Ovary (tissue), 9 donors: Measurements from ENCODE around the gene SELENOV. TPM values are rescaled to one million over a fixed set of nuclear protein-coding genes. Genes with fewer than 3 reads are reported as not detected.

Experiments
- DNase-seq, 5 donors: peaks; one replicate each; pipeline ENCODE4 v3.0.0-alpha.2; 2019 to 2020
- H3K27ac ChIP-seq, 2 donors: fragments of 200-600 bp; one replicate each; pipeline versions ENCODE4 v1.5.1 to v1.8.0; 2019 to 2022
- H3K27me3 ChIP-seq: fragments of 200-600 bp; one replicate; pipeline ENCODE4 v1.8.0; 2022
- H3K36me3 ChIP-seq: fragments of 200-600 bp; sonication (generic); one replicate; pipeline ENCODE4 v1.5.1; 2019
- H3K4me1 ChIP-seq: one replicate; pipeline ENCODE4 v1.8.1; 2013; ENCODE audit warnings: mild to moderate bottlenecking, moderate library complexity; ENCODE audit not compliant: insufficient read depth
- H3K4me3 ChIP-seq: fragments of 200-600 bp; sonication (generic); one replicate; pipeline ENCODE4 v1.5.1; 2017
- H3K9me3 ChIP-seq, 2 donors: fragments of 200-600 bp in 1 of 2; sonication (generic) in 1 of 2; one replicate each; pipeline versions ENCODE4 v1.5.1 to v1.8.1; 2013 to 2019; ENCODE audit warnings: mild to moderate bottlenecking in 1 of 2, moderate library complexity in 1 of 2
- CTCF ChIP-seq, 3 donors: fragments of 450-650 bp in 2 of 3; fragments of 200-600 bp in 1 of 3; IDR thresholded peaks; one replicate each; pipeline versions ENCODE4 v1.5.1 to v1.8.0; 2016 to 2022; ENCODE audit warnings: antibody characterized with exemption in 3 of 3, mild to moderate bottlenecking in 1 of 3
- EP300 ChIP-seq: sonication (generic); formaldehyde crosslinking; IDR thresholded peaks from one replicate; pipeline ENCODE4 v1.6.1; 2017; ENCODE audit warnings: antibody characterized with exemption
- POLR2A ChIP-seq: fragments of 450-650 bp; IDR thresholded peaks from one replicate; pipeline ENCODE4 v1.6.1; 2017; ENCODE audit warnings: antibody characterized with exemption, mild to moderate bottlenecking, moderate library complexity
- WGBS, 3 donors: extraction: QIAGEN DNeasy Blood & Tissue Kit in 1 of 3; methylation state at CpG; one replicate each; pipeline versions ENCODE4 v1.1.5 to v1.1.7; 2013 to 2017; 5-methylcytosine and 5-hydroxymethylcytosine counted together
- intact Hi-C, 4 donors: fragments of 100-400 bp; cut with DNase I; formaldehyde crosslinking; loops; one replicate each; pipeline versions ENCODE4 v1.11.0 to v1.15.1; 2022 to 2023
- polyA plus RNA-seq, 2 donors: library from polyadenylated mRNA; stranded (reverse); fragments of 200-250 nt in 1 of 2; fragments of 350-450 nt in 1 of 2; fragmentation: Illumina TruSeq in 1 of 2; extraction: RNeasy Lipid Tissue Mini Kit (QIAGEN cat#74804) in 1 of 2; gene quantifications; one replicate each; pipeline ENCODE4 v1.2.3, GENCODE V29; 2013 to 2014
- total RNA-seq, 7 donors: library from RNA; depleted of rRNA in 2 of 7; stranded (reverse); fragments of >200 nt in 2 of 7; fragmentation: NEBNext Ultra II Directional in 3 of 7; extraction: Animal tissue kit (Norgen Biotek cat#: 25700) in 3 of 7; gene quantifications; one replicate each; pipeline versions ENCODE4 v1.1.0 to v1.2.4, GENCODE V29; 2016 to 2023
- donor health status: DM: no; HTN: no; CAD: no; lungs with moderate emphysema.
- donor health status: DM: no; HTN: no; CAD: no.
- donor health status: Bipolar disorder and iron deficiency.
- donor health status: DM: yes; HTN: yes; CAD: no.
- donor health status: DM: no; HTN: no; CAD: no.
- donor health status: DM: yes; HTN: yes; CAD: no.

The SELENOV gene
- total and polyA plus RNA-seq, 9 donors, result 0.27 to 0.39 TPM; not detected in 7

DNA sequence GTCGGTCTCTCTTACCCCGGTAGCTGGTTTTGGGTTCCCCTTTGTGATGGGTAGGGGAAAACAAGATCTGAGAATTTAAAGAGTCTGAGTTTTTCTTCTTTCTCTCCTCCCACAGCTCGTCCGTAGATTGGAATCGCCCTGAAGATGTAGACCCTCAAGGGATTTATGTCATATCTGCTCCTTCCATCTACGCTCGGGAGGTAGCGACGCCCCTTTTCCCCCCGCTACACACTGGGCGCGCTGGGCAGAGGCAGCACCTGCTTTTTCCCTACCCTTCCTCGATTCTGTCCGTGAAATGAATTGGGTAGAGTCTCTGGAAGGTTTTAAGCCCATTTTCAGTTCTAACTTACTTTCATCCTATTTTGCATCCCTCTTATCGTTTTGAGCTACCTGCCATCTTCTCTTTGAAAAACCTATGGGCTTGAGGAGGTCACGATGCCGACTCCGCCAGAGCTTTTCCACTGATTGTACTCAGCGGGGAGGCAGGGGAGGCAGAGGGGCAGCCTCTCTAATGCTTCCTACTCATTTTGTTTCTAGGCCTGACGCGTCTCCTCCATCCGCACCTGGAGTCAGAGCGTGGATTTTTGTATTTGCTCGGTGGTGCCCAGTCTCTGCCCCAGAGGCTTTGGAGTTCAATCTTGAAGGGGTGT lies 7.1 kb upstream of the SELENOV start:
- H3K4me1 ChIP-seq, result peaks cover 9% of the 10 kb centered on the region
- no peak for DNase-seq
- H3K27ac ChIP-seq, result no peak overlapping the region
- intact Hi-C loops, result no loop called here
- TF ChIP-seq EP300, result no peak
- no peak for TF ChIP-seq POLR2A
- TF ChIP-seq CTCF (IDR thresholded peaks at IDR 0.05), result no peak
- no peak overlapping the region for H3K4me3 ChIP-seq
- 30 to 35% (median 33%) methylated on average over 24 of the region's 24 CpGs for WGBS, 3 donors
- H3K9me3 ChIP-seq, result no peaks in the 10 kb centered on the region
- no peaks in the 10 kb centered on the region for H3K36me3 ChIP-seq
- no peaks in the 10 kb centered on the region for H3K27me3 ChIP-seq

GRCh38 chr19:39508629-39509028 lies 6.3 kb upstream of the SELENOV start:
- Histone ChIP-seq H3K4me1 (peaks cover 9% of the 10 kb centered on the region), H3K4me3 (no peak overlapping the region), H3K27me3 (no peaks in the 10 kb centered on the region), H3K27ac (no peak overlapping the region), H3K9me3 (no peaks in the 10 kb centered on the region), H3K36me3 (no peaks in the 10 kb centered on the region)
- WGBS, 3 donors, result 89 to 92% (median 90%) methylated on average over 9 of the region's 9 CpGs
- DNase-seq, result no peak
- TF ChIP-seq EP300, result no peak
- no peak for TF ChIP-seq POLR2A
- no peak for TF ChIP-seq CTCF (IDR thresholded peaks at IDR 0.05)
- intact Hi-C loops, result no loop called here

- Histone ChIP-seq H3K4me1 (peaks cover 9% of the 10 kb centered on the region), H3K27ac (no peak overlapping the region), H3K36me3 (no peaks in the 10 kb centered on the region), H3K9me3 (no peaks in the 10 kb centered on the region), H3K4me3 (no peak overlapping the region), H3K27me3 (no peaks in the 10 kb centered on the region)
- WGBS, 3 donors, result 75 to 78% (median 78%) methylated on average over 2 of the region's 2 CpGs
- intact Hi-C loops, result no loop called here
- no peak for TF ChIP-seq POLR2A
- TF ChIP-seq CTCF (IDR thresholded peaks at IDR 0.05), result no peak
- TF ChIP-seq EP300, result no peak
- no peak for DNase-seq
These were observed 5.7 kb upstream of the SELENOV start for GRCh38 chr19:39509233-39509632.

DNA sequence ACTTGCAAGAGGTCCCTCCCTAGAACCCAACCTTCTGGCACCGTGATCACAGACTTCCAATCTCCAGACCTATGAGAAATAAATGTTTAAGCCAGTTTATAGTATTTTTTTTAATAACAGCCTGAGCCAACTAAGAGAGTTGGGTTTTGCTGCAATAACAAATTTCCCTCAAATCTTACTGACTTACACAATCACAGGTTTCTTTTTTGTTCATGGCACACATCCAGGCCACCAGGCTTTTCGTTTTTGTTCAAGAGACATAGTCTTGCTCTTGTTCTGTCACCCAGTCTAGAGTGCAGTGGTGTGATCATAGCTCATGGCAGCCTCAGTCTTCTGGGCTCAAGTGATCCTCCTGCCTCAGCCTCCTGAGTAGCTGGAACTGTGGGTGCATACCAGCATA lies 2.0 kb upstream of the SELENOV start:
- intact Hi-C loops, result no loop called here

More for the DNA sequence above, 2.0 kb upstream of the SELENOV start:
- no peak for TF ChIP-seq EP300
- no peak for TF ChIP-seq CTCF (IDR thresholded peaks at IDR 0.05)
- TF ChIP-seq POLR2A, result no peak
- H3K36me3 ChIP-seq, result no peaks in the 10 kb centered on the region
- H3K27ac ChIP-seq, result no peak overlapping the region
- no peak for DNase-seq
- H3K4me3 ChIP-seq, result no peak overlapping the region
- no peaks in the 10 kb centered on the region for H3K27me3 ChIP-seq
- H3K4me1 ChIP-seq, result peaks cover 5% of the 10 kb centered on the region
- H3K9me3 ChIP-seq, result no peaks in the 10 kb centered on the region
- 46 to 55% (median 49%) methylated on average over 2 of the region's 2 CpGs for WGBS, 3 donors
